HG02973 (cell line): ENCODE results near the gene IFITM2.

ENCODE experiments used
- ATAC-seq: cut with Tn5 transposase; IDR thresholded peaks from one replicate; pipeline ENCODE4 v1.9.1; 2021; ENCODE audit warnings: moderate library complexity; ENCODE audit not compliant: unreplicated experiment

The IFITM2 gene

DNA sequence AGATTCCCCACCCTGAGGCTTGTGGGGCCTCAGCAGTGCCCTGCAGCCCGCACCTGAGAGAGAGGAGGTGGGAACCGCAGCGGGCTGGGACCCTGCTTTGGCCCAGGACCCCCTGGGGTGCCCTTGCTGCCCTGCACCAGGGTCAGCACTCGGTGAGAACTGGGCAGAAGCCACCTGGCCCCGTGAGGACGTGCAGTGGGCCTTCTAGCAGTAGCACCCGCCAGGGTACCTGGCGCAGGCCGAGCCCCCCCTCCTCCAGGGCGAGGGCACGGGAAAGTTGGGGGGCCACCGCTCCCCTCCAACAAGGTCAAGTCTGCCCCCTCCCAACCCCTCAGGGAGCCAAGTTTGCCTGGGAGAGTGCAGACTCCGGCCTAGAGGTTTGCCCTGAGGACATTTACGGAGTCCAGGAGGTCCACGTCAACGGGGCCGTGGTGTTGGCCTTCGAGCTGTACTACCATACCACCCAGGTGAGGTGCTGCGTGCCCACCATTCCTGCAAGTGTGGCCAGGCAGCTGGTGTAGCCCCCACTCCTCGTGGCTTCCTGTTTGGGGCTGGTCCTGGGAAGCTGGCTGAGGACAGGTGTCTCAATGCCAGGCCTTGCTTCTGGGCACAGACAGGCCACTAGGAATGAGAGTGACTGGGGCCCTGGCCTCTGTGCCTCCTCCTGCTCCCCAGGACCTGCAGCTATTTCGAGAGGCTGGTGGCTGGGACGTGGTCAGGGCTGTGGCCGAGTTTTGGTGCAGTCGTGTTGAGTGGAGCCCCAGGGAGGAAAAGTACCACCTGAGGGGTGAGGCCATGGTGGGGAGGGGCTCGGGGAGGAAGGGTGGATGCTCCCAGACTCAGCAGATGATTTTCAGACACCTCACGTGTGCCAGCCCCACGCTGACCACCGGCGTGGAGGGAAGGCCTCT lies 15.2 kb upstream of the IFITM2 start:
- ATAC-seq: no peak

- no peak for ATAC-seq
Measured at GRCh38 chr11:293271-293851, 14.3 kb upstream of the IFITM2 start.

DNA sequence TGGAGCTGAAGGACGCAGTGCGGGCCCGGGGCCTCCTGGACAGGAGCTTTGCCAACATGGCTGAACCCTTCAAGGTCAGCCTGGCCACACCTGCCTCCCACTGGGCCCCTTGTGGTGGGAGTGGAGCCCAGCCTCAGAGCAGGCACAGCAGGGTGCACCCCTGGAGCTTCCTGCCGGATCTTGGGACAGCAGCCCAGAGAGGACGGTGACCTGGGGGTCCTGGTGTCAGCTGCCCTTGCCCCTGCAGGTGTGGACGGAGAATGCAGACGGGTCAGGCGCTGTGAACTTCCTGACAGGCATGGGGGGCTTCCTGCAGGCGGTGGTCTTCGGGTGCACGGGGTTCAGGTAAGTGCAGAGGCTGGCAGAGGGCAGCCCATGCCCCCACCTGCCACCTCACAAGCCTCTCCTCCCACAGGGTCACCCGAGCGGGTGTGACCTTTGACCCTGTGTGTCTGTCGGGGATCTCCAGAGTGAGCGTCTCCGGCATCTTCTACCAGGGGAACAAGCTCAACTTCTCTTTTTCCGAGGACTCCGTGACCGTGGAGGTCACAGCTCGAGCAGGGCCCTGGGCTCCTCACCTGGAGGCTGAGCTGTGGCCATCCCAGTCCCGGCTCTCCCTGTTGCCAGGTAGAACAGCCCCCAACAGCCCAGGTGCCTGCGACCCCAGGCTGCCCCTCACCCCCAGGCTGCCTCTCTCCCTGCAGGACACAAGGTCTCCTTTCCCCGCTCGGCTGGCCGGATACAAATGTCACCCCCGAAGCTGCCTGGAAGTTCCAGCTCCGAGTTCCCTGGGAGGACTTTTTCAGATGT lies 13.6 kb upstream of the IFITM2 start:
- no peak for ATAC-seq

GRCh38 chr11:294780-295179 lies 12.8 kb upstream of the IFITM2 start:
- no peak for ATAC-seq

GRCh38 chr11:295351-296170 lies 12.1 kb upstream of the IFITM2 start:
- no peak for ATAC-seq

DNA sequence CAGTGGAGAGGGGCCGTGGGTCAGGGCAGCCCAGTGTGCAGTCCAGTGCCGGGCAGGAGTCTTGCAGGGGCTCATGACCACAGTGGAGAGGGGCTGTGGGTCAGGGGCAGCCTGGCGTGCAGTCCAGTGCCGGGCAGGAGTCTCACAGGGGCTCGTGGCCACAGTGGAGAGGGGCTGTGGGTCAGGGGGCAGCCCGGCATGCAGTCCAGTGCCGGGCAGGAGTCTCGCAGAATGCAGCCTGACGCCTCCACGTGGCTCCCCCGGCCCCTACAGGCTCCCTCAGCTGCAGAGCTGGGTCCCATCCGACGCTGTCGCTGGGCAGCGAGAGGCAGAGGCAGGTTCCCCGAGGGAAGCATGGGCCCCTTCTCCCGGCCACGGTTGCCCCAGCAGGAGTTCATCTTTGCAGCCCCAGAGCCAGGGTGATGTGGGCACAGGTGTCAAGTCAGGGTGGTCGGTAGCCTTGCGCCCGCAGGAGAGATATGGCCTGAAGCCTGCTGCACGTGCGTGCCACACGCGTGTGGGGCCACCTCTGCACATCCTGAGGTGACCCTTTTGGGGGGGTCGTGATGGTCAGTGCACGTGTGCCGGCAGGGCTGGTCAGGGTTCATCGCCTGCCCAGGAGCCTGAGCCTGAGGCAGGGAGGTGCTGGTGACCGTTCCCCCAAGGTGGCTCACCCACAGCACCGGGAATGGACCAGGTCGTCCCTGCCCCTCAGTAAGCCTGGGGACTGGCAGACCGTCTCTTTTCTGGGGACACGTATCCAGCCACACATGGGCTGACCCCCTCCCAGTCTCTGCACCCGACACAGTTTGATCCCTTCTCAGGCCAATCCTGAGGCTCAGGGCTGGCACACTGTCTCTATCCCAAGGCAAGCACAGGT lies 11.2 kb upstream of the IFITM2 start:
- ATAC-seq: no peak

- no peak for ATAC-seq
Measured at GRCh38 chr11:297051-297585, 10.5 kb upstream of the IFITM2 start.

DNA sequence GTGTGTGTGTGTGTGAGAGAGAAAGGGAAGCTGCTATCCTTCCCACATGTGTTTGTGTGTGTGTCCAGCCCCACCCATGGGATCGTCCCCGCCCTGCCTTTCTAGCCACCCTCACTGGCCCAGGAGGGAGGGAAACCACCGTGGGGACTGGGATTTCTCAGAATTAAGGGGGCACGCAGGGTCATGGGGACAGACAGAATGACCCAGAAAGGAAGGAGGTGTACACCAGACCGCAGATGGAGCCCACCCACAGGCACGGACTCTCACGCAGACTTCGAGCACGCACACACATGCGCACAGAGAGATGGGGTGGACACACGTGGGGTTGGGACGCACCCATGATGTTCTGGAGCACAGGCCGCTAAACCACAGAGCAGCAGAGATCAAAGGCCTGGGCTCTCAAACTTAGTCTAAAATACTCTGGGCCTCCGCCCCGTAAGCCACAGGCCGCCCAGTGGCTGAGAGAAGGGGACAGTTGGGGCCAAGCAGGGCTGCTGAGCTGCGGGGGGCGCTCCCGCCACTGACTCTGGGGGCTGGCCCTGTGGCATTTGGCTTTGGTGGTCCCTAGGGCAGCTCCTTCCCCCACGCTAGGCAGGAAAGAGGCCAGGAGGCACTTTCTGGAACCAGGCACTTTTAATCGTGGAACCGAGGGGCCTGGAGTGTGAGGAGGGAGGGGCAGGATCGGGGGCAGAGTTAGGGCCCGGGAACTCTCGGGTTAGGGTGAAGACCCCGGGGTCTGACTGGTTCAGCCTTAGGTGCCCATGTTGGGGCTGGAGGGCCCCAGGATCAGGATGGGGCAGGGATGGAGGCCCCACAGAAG lies 9.8 kb upstream of the IFITM2 start:
- no peak for ATAC-seq

- no peak for ATAC-seq
Measured at GRCh38 chr11:298406-299065, 9.1 kb upstream of the IFITM2 start.

- ATAC-seq: no peak
Measured at GRCh38 chr11:299081-299891, 8.3 kb upstream of the IFITM2 start, which contains the start of gene IFITM5. TSS of gene IFITM5 (minus strand) at chr11:299526. CDS start at chr11:299490, 36 bp downstream.

- no peak for ATAC-seq
Measured at GRCh38 chr11:299951-300735, 7.5 kb upstream of the IFITM2 start.

DNA sequence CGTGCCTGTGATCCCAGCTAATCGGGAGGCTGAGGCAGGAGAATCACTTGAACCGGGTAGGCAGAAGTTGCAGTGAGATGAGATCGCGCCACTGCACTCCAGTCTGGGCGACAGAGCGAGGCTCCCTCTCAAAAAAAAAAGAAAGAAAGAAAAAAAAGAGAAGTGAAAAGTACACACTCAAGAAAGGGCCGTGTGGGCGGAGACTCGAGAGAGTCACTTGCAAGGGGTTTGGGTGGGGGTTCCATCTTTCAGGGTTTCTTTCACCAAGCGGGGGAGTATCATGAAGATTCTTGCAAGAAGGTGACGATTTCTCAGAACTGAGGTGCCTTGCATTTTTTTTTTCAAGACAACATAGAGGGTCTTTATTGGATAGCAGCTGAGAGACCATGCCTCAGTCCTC lies 4.3 kb upstream of the IFITM2 start:
- ATAC-seq: no peak

GRCh38 chr11:304061-304506 lies 3.5 kb upstream of the IFITM2 start:
- no peak for ATAC-seq

DNA sequence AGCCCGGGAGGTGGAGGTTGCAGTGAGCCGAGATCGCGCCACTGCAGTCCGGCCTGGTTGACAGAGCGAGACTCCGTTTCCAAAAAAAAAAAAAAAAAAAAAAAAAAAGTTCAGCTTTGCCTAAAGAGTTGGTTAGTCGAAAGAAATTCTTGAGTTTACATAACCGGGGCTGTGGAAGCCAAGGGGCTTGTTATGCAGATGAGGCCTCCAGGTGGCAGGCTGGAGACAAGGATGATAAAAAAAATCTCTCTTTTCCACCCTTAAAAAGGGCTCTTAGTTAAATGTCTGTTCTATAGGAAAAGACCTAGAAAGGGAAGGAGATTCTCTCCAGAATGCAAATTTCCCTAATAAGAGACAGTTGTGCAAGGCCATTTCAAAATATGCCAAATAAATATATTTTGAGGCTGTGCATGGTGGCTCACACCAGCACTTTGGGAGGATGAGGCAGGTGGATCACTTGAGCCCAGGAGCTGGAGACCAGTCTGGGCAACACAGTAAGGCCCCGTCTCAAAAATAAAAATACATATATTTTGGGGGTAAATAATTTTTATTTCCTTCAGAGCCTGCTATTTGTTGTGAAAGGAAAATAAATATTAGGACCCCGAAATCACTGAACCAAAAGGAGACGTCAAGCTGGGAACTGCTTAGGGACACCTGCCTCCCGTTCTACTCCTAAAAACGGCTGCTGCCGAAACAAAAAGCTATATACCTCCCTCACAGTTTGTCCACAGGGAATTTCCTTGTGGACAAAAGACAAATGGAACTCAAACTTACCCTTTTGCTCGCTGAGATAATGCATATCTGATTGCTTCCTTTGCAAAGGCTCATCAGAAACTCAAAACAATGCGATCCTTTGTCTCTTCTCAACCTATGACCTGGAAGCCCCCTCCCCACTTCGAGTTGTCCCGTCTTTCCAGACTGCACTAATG lies 2.4 kb upstream of the IFITM2 start:
- no peak for ATAC-seq

- ATAC-seq: no peak
Measured at GRCh38 chr11:305844-306211, 1.8 kb upstream of the IFITM2 start.
